IMR-90 (cell line): ENCODE measurements around the gene SMIM43. TPM values are rescaled to one million over a fixed set of nuclear protein-coding genes. Genes with fewer than 3 reads are reported as not detected.

Source experiments
- ATAC-seq: fragments of 200-7000 bp; cut with Tn5 transposase; 2 replicates; pipeline ENCODE4 v1.9.1; 2020; ENCODE audit warnings: low read depth, mild to moderate bottlenecking, moderate library complexity
- BruUV-seq: library from RNA; stranded (reverse); fragments of 400-500 nt; replicated peaks from 2 replicates; lab custom pipeline; 2021; lab: Mats Ljungman, UMichigan
- CTCF ChIA-PET: fragments of 300-600 bp; formaldehyde crosslinking; extraction: SDS; loops from one replicate; lab custom pipeline; 2021; ENCODE audit warnings: antibody characterized with exemption; lab: Yijun Ruan, JAX
- POLR2A ChIA-PET: fragments of 300-600 bp; sonication (Branson Sonifier 250); formaldehyde crosslinking; loops from one replicate; lab custom pipeline; 2022; ENCODE audit warnings: antibody characterized with exemption; ENCODE audit not compliant: unreplicated experiment; lab: Charles Lee
- DNase-seq: peaks from one replicate; pipeline ENCODE4 v3.0.0; 2013
- H2AFZ ChIP-seq: replicated peaks from 2 replicates; pipeline ENCODE3; 2013; ENCODE audit warnings: low read length, mild to moderate bottlenecking; ENCODE audit not compliant: poor library complexity
- H2AK5ac ChIP-seq: 2 replicates; pipeline ENCODE4 v1.6.1; 2013; ENCODE audit warnings: low read depth, low read length, inconsistent platforms
- H2AK9ac ChIP-seq: replicated peaks from 2 replicates; pipeline ENCODE3; 2013; ENCODE audit warnings: mild to moderate bottlenecking, low read depth, low read length, moderate library complexity; ENCODE audit not compliant: poor library complexity
- H2BK120ac ChIP-seq: 2 replicates; pipeline ENCODE4 v1.6.1; 2013; ENCODE audit warnings: low read depth, low read length, inconsistent platforms
- H2BK15ac ChIP-seq: 3 replicates; pipeline ENCODE4 v1.6.1; 2013; ENCODE audit warnings: low read depth, low read length, inconsistent platforms
- H2BK20ac ChIP-seq: 2 replicates; pipeline ENCODE4 v1.6.1; 2013; ENCODE audit warnings: low read depth, mild to moderate bottlenecking, inconsistent platforms, low read length, moderate library complexity
- H2BK5ac ChIP-seq: 2 replicates; pipeline ENCODE4 v1.6.1; 2013; ENCODE audit warnings: mild to moderate bottlenecking, low read depth, low read length, inconsistent platforms; ENCODE audit not compliant: poor library complexity, severe bottlenecking
- H3K14ac ChIP-seq: replicated peaks from 2 replicates; pipeline ENCODE4 v1.6.1; 2013; ENCODE audit warnings: low read depth, low read length, inconsistent platforms
- H3K18ac ChIP-seq: 2 replicates; pipeline ENCODE4 v1.6.1; 2013; ENCODE audit warnings: low read depth, low read length, control low read depth
- H3K23ac ChIP-seq: 2 replicates; pipeline ENCODE4 v1.6.1; 2013; ENCODE audit warnings: low read depth, low read length, inconsistent platforms
- H3K27ac ChIP-seq: 2 replicates; pipeline ENCODE4 v1.5.1; 2013; ENCODE audit warnings: mild to moderate bottlenecking, control low read depth, low read length; ENCODE audit not compliant: insufficient read depth
- H3K27me3 ChIP-seq: 2 replicates; pipeline ENCODE4 v1.6.1; 2013; ENCODE audit warnings: low read length; ENCODE audit not compliant: control insufficient read depth, insufficient read depth
- H3K36me3 ChIP-seq: 2 replicates; pipeline ENCODE4 v1.6.1; 2013; ENCODE audit warnings: low read length, mixed read lengths; ENCODE audit not compliant: control insufficient read depth, insufficient read depth
- H3K4ac ChIP-seq: 2 replicates; pipeline ENCODE4 v1.6.1; 2013; ENCODE audit warnings: low read depth, low read length, inconsistent platforms
- H3K4me1 ChIP-seq: 2 replicates; pipeline ENCODE4 v1.6.1; 2013; ENCODE audit warnings: low read length, mixed read lengths; ENCODE audit not compliant: control insufficient read depth, insufficient read depth
- H3K4me2 ChIP-seq: 2 replicates; pipeline ENCODE4 v1.6.1; 2013; ENCODE audit warnings: low read depth, mild to moderate bottlenecking, control low read depth, low read length, moderate library complexity
- H3K4me3 ChIP-seq: 2 replicates; pipeline ENCODE4 v1.5.1; 2013; ENCODE audit warnings: low read depth, mild to moderate bottlenecking, control low read depth, low read length, moderate library complexity; ENCODE audit not compliant: insufficient read depth
- H3K56ac ChIP-seq: 2 replicates; pipeline ENCODE4 v1.6.1; 2013; ENCODE audit warnings: low read length, inconsistent platforms; ENCODE audit not compliant: insufficient read depth; ENCODE audit errors: extremely low read depth
- H3K79me1 ChIP-seq, 2 experiments: 2 replicates each; pipeline ENCODE4 v1.6.1; 2013; ENCODE audit warnings: low read length in 2 of 2, inconsistent platforms in 1 of 2, low read depth in 1 of 2
- H3K9ac ChIP-seq: 2 replicates; pipeline ENCODE4 v1.6.1; 2013; ENCODE audit warnings: low read depth, low read length, control low read depth
- H3K9me1 ChIP-seq: 2 replicates; pipeline ENCODE4 v1.6.1; 2013; ENCODE audit warnings: low read length, inconsistent platforms; ENCODE audit not compliant: insufficient read depth
- H3K9me3 ChIP-seq: 2 replicates; pipeline ENCODE4 v1.6.1; 2013; ENCODE audit warnings: low read length; ENCODE audit not compliant: control insufficient read depth, insufficient read depth
- H4K20me1 ChIP-seq: 2 replicates; pipeline ENCODE4 v1.6.1; 2013; ENCODE audit warnings: low read length, inconsistent platforms; ENCODE audit not compliant: insufficient read depth
- H4K5ac ChIP-seq: 2 replicates; pipeline ENCODE4 v1.6.1; 2013; ENCODE audit warnings: mild to moderate bottlenecking, low read depth, low read length, control low read depth
- H4K8ac ChIP-seq, 2 experiments: 2 replicates each; pipeline ENCODE4 v1.6.1; 2013; ENCODE audit warnings: low read depth in 2 of 2, low read length in 2 of 2, control low read depth in 1 of 2, inconsistent platforms in 1 of 2
- H4K91ac ChIP-seq: 2 replicates; pipeline ENCODE4 v1.6.1; 2013; ENCODE audit warnings: low read depth, low read length, inconsistent platforms; ENCODE audit not compliant: insufficient read depth
- CEBPB ChIP-seq: IDR thresholded peaks from 2 replicates; pipeline ENCODE4 v1.6.1; 2012; ENCODE audit warnings: low read depth, low read length, improper control_type of control experiment
- CTCF ChIP-seq: conservative IDR thresholded peaks from 2 replicates; pipeline ENCODE4 v1.5.1; 2012; ENCODE audit warnings: mild to moderate bottlenecking, low read depth, low read length, improper control_type of control experiment
- ELK1 ChIP-seq: fragments of 150-350 bp; IDR thresholded peaks from 2 replicates; pipeline ENCODE4 v1.6.1; 2016; ENCODE audit warnings: low read depth, mild to moderate bottlenecking, low read length, moderate library complexity, borderline replicate concordance
- FOS ChIP-seq: fragments of 150-350 bp; IDR thresholded peaks from 2 replicates; pipeline ENCODE4 v1.6.1; 2016; ENCODE audit warnings: low read depth, low read length
- MXI1 ChIP-seq: IDR thresholded peaks from 2 replicates; pipeline ENCODE4 v1.6.1; 2012; ENCODE audit warnings: low read depth, mild to moderate bottlenecking, low read length, moderate library complexity, borderline replicate concordance
- NFE2L2 ChIP-seq: fragments of 150-350 bp; IDR thresholded peaks from 2 replicates; pipeline ENCODE4 v1.6.1; 2016; ENCODE audit warnings: low read depth, mild to moderate bottlenecking, low read length
- POLR2A ChIP-seq: IDR thresholded peaks from 2 replicates; pipeline ENCODE4 v1.6.1; 2012; ENCODE audit warnings: mild to moderate bottlenecking, low read depth, low read length
- RAD21 ChIP-seq: IDR thresholded peaks from 2 replicates; pipeline ENCODE4 v1.6.1; 2012; ENCODE audit warnings: low read length, improper control_type of control experiment
- RCOR1 ChIP-seq: IDR thresholded peaks from 2 replicates; pipeline ENCODE4 v1.6.1; 2012; ENCODE audit warnings: mild to moderate bottlenecking, low read length, improper control_type of control experiment; ENCODE audit not compliant: insufficient replicate concordance
- RFX5 ChIP-seq: IDR thresholded peaks from 2 replicates; pipeline ENCODE4 v1.8.0; 2012; ENCODE audit warnings: low read depth, mild to moderate bottlenecking, low read length, moderate library complexity
- SMC3 ChIP-seq: fragments of 150-350 bp; IDR thresholded peaks from 2 replicates; pipeline ENCODE4 v1.6.1; 2016; ENCODE audit warnings: low read depth, mild to moderate bottlenecking, antibody characterized with exemption, low read length, moderate library complexity
- USF2 ChIP-seq: fragments of 150-350 bp; IDR thresholded peaks from 2 replicates; pipeline ENCODE4 v1.6.1; 2017; ENCODE audit warnings: mild to moderate bottlenecking, antibody characterized with exemption, low read length, low read depth
- WGBS, 2 experiments: methylation state at CpG; one replicate each; pipeline versions ENCODE4 v1.1.5 to v1.1.7; 2013; ENCODE audit warnings: missing lambda C conversion rate in 2 of 2; ENCODE audit not compliant: insufficient read length in 1 of 2; ENCODE audit errors: extremely low coverage in 2 of 2; 5-methylcytosine and 5-hydroxymethylcytosine counted together
- dilution Hi-C: fragments of 300-500 bp; cut with HindIII; formaldehyde crosslinking; loops from one replicate; pipeline ENCODE4 v1.14.3; 2018; ENCODE audit warnings: low sequenced_read_pairs; ENCODE audit not compliant: unreplicated experiment
- in situ Hi-C: fragments of 300-500 bp; cut with MboI; formaldehyde crosslinking; loops from 3 replicates; pipeline ENCODE4 v1.14.3; 2019; ENCODE audit warnings: low sequenced_read_pairs, inconsistent platforms, mixed read lengths
- intact Hi-C: fragments of 100-400 bp; cut with micrococcal nuclease; formaldehyde crosslinking; loops from 2 replicates; pipeline ENCODE4 v1.10.0; 2022
- polyA plus RNA-seq, 3 experiments: library from polyadenylated mRNA; depleted of rRNA; stranded (reverse); fragments of >200 nt; gene quantifications; 2 replicates each; pipeline ENCODE4 v1.2.3, GENCODE V29; 2012; ENCODE audit warnings: low replicate concordance in 1 of 3
- total RNA-seq: library from RNA; depleted of rRNA; stranded (reverse); fragments of >200 nt; gene quantifications from 2 replicates; pipeline ENCODE4 v1.2.3, GENCODE V29; 2012

The SMIM43 gene
- total and polyA plus RNA-seq, 2 of the 4 experiments (the other 2 are of a cell fraction) = 1.4 to 2.8 TPM

GRCh38 chr4:121736735-121737351, 28.1 kb downstream of the SMIM43 start:
- Histone ChIP-seq H3K4me3 (no peak overlapping the region), H2BK15ac (peak overlapping the region; percentile 2; the same call in 1 of the 3 replicates), H4K5ac (0 out of 2 replicates have a peak overlapping the region, but pooled peaks have one; percentile 46), H3K27ac (no peak overlapping the region), H4K8ac (peak overlapping the region in 1 of 2 experiments; percentile 46; a peak in 1 of 4 replicates), H3K4me1 (peaks cover 17% of the 10 kb centered on the region), H2AK9ac (no peak overlapping the region), H3K18ac (no peak overlapping the region), H2BK120ac (peak overlapping the region; percentile 68), H4K20me1 (no peaks in the 10 kb centered on the region), H3K14ac (no peak overlapping the region), H3K23ac (no peak overlapping the region), H3K9ac (no peak overlapping the region), H3K9me3 (no peaks in the 10 kb centered on the region), H4K91ac (peak overlapping the region; percentile 76), H2BK5ac (no peak overlapping the region), H3K79me1 (no peaks in the 10 kb centered on the region), H3K4me2 (no peak overlapping the region), H2BK20ac (peak overlapping the region; percentile 80; the same call in 1 of the 2 replicates), H3K27me3 (no peaks in the 10 kb centered on the region), H2AFZ (no peak overlapping the region), H2AK5ac (0 out of 2 replicates have a peak overlapping the region, but pooled peaks have one; percentile 45), H3K56ac (no peak overlapping the region), H3K36me3 (no peaks in the 10 kb centered on the region), H3K9me1 (no peaks in the 10 kb centered on the region), H3K4ac (peak overlapping the region; percentile 38; the same call in 1 of the 2 replicates)
- TF ChIP-seq RFX5 = no peak
- no peak for TF ChIP-seq USF2
- TF ChIP-seq SMC3 = peak; percentile 75
- no peak for TF ChIP-seq ELK1
- TF ChIP-seq RAD21 = peak; percentile 87
- TF ChIP-seq NFE2L2 = no peak
- peak; percentile 77 for TF ChIP-seq CTCF
- TF ChIP-seq FOS = no peak
- TF ChIP-seq MXI1 = no peak
- no peak for TF ChIP-seq RCOR1
- no peak for TF ChIP-seq POLR2A
- no peak for TF ChIP-seq CEBPB
- intact Hi-C loops (loop anchor here (1.0 to 2.0 kb wide), 4 partner anchors 253 to 544 kb away; no protein-coding TSS in a partner anchor), in situ Hi-C loops (loop anchor here (5.0 to 25.0 kb wide), 4 partner anchors 65 to 550 kb away; no protein-coding TSS in a partner anchor), dilution Hi-C loops (no loop called here)
- ChIA-PET POLR2A (interaction anchor here (0.5 kb wide), 1 partner anchor 27 kb away, joined by 9 read pairs; no protein-coding TSS in a partner anchor), CTCF (interaction anchor here (0.7 to 2.7 kb wide), 12 partner anchors 14 to 545 kb away, joined by 3 to 9 read pairs (median 3); no protein-coding TSS in a partner anchor)
- ATAC-seq = peak; percentile 70
- no CpG with 5 or more reads among the region's 5 CpGs for WGBS, 2 experiments
- no TSS peak for BruUV-seq
- DNase-seq = peak; percentile 70
